GM18907 (cell line): ENCODE data around the gene SMURF2.

Source experiments
- ATAC-seq: cut with Tn5 transposase; IDR thresholded peaks from one replicate; pipeline ENCODE4 v1.9.1; 2021; ENCODE audit warnings: mild to moderate bottlenecking, moderate library complexity; ENCODE audit not compliant: unreplicated experiment

Gene SMURF2

GRCh38 chr17:64544742-64545141, 117.4 kb downstream of the SMURF2 start:
- no peak for ATAC-seq

GRCh38 chr17:64540118-64540776, 121.9 kb downstream of the SMURF2 start:
- ATAC-seq, result no peak

- no peak for ATAC-seq
Measured at GRCh38 chr17:64538508-64539130, 123.5 kb downstream of the SMURF2 start.

- ATAC-seq, result no peak
Measured at GRCh38 chr17:64537488-64537887, 124.6 kb downstream of the SMURF2 start.

GRCh38 chr17:64536913-64537312, 125.2 kb downstream of the SMURF2 start:
- no peak for ATAC-seq

GRCh38 chr17:64535357-64535756, 126.8 kb downstream of the SMURF2 start:
- ATAC-seq, result no peak

GRCh38 chr17:64534187-64534586, 127.9 kb downstream of the SMURF2 start:
- ATAC-seq, result no peak

GRCh38 chr17:64533784-64534183, 128.3 kb downstream of the SMURF2 start:
- ATAC-seq, result no peak

- ATAC-seq, result no peak
Measured at GRCh38 chr17:64532409-64532808, 129.7 kb downstream of the SMURF2 start.

- ATAC-seq, result no peak
Measured at GRCh38 chr17:64531955-64532371, 130.1 kb downstream of the SMURF2 start.

GRCh38 chr17:64529221-64529620, 132.9 kb downstream of the SMURF2 start:
- no peak for ATAC-seq

GRCh38 chr17:64527914-64528313, 134.2 kb downstream of the SMURF2 start:
- no peak for ATAC-seq

GRCh38 chr17:64520359-64520758, 141.7 kb downstream of the SMURF2 start:
- ATAC-seq, result no peak

GRCh38 chr17:64519601-64520000, 142.5 kb downstream of the SMURF2 start:
- ATAC-seq, result no peak

GRCh38 chr17:64515829-64516228, 146.3 kb downstream of the SMURF2 start:
- ATAC-seq, result no peak

GRCh38 chr17:64515419-64515818, 146.7 kb downstream of the SMURF2 start:
- no peak for ATAC-seq

GRCh38 chr17:64509179-64509578, 152.9 kb downstream of the SMURF2 start:
- ATAC-seq, result no peak

- no peak for ATAC-seq
Measured at GRCh38 chr17:64508683-64509082, 153.4 kb downstream of the SMURF2 start.

- ATAC-seq, result peak; percentile 22
Measured at GRCh38 chr17:64507413-64507782, 154.7 kb downstream of the SMURF2 start.

- ATAC-seq, result peak; percentile 74
Measured at GRCh38 chr17:64506576-64507412, 155.3 kb downstream of the SMURF2 start, which contains the start of gene CEP95. Gene CEP95 (plus strand): TSS chr17:64506977. CDS start chr17:64507098, 121 bp downstream.

GRCh38 chr17:64506201-64506575, 155.9 kb downstream of the SMURF2 start, which contains the start of gene DDX5:
Gene DDX5 (minus strand): TSS chr17:64506289. CDS start chr17:64506119, 170 bp downstream.
- peak; percentile 71 for ATAC-seq
